Lower leg skin (tissue), 4 donors: Measurements from ENCODE around the gene MRPL41. TPM values are rescaled to one million over a fixed set of nuclear protein-coding genes. Genes with fewer than 3 reads are reported as not detected.

Experiments used
- DNase-seq, 2 donors: peaks; one replicate each; pipeline ENCODE4 v3.0.0-alpha.2; 2019; ENCODE audit warnings: low spot score in 2 of 2
- H3K4me3 ChIP-seq: fragments of 200-600 bp; sonication (generic); 2 replicates; pipeline ENCODE4 v1.5.1; 2017; ENCODE audit warnings: mild to moderate bottlenecking, low read depth; ENCODE audit not compliant: poor library complexity, severe bottlenecking
- CTCF ChIP-seq, 3 donors: fragments of 450-650 bp; IDR thresholded peaks; one replicate each; pipeline ENCODE4 v1.5.1; 2016; ENCODE audit warnings: antibody characterized with exemption in 3 of 3, mild to moderate bottlenecking in 3 of 3, moderate library complexity in 2 of 3
- POLR2A ChIP-seq, 2 donors: fragments of 450-650 bp; IDR thresholded peaks; one replicate each; pipeline ENCODE4 v1.6.1; 2016 to 2017; ENCODE audit warnings: antibody characterized with exemption in 2 of 2, mild to moderate bottlenecking in 1 of 2, moderate library complexity in 1 of 2
- WGBS, 2 donors: methylation state at CpG; one replicate each; pipeline ENCODE4 v1.1.5; 2018; 5-methylcytosine and 5-hydroxymethylcytosine counted together
- intact Hi-C: fragments of 100-400 bp; cut with DNase I; formaldehyde crosslinking; loops from one replicate; pipeline ENCODE4 v1.15.0; 2023; ENCODE audit warnings: low total_unique reads
- total RNA-seq, 4 donors: library from RNA; depleted of rRNA; stranded (reverse); fragments of >200 nt; gene quantifications; one replicate each; pipeline ENCODE4 v1.1.0, GENCODE V29; 2016

MRPL41 gene
- total RNA-seq, 4 donors from 2014 or later, result 54.6 to 61.8 (median 58.5) TPM

GRCh38 chr9:137575364-137575715, 23.7 kb downstream of the MRPL41 start:
- TF ChIP-seq CTCF (IDR thresholded peaks at IDR 0.05), result no peak
- TF ChIP-seq POLR2A (IDR thresholded peaks at IDR 0.05), result no peak
- no peak overlapping the region for H3K4me3 ChIP-seq
- intact Hi-C loops, result no loop called here
- WGBS, 2 donors, result 38 to 66% methylated on average over 9 of the region's 9 CpGs
- no peak for DNase-seq

GRCh38 chr9:137575716-137576411, 24.2 kb downstream of the MRPL41 start:
- intact Hi-C loops, result no loop called here
- DNase-seq, result no peak
- no peak overlapping the region for H3K4me3 ChIP-seq
- 76 to 81% methylated on average over 12 of the region's 12 CpGs for WGBS, 2 donors
- TF ChIP-seq CTCF (IDR thresholded peaks at IDR 0.05), result no peak
- no peak for TF ChIP-seq POLR2A (IDR thresholded peaks at IDR 0.05)

- WGBS, 2 donors, result 3 to 4% methylated on average over 27 to 45 of the region's 82 CpGs
- H3K4me3 ChIP-seq, result peak within 1 kb of the TSS; percentile 83
- no peak for TF ChIP-seq POLR2A (IDR thresholded peaks at IDR 0.05)
- TF ChIP-seq CTCF (IDR thresholded peaks at IDR 0.05), result peak in 1 of 3 donors; percentile 73
- DNase-seq, result peak; percentile 87 to 98
- intact Hi-C loops, result no loop called here
Observed at GRCh38 chr9:137578518-137579258, 27.0 kb downstream of the MRPL41 start, which contains the start of gene DPH7. TSS of gene DPH7 (minus strand) at chr9:137578925. CDS start at chr9:137578777, 148 bp downstream.

GRCh38 chr9:137579259-137579604, 27.6 kb downstream of the MRPL41 start:
- intact Hi-C loops, result no loop called here
- no peak overlapping the region for H3K4me3 ChIP-seq
- 26 to 36% methylated on average over 7 to 10 of the region's 19 CpGs for WGBS, 2 donors
- no peak for DNase-seq
- TF ChIP-seq POLR2A (IDR thresholded peaks at IDR 0.05) (no peak), CTCF (IDR thresholded peaks at IDR 0.05) (no peak)

- DNase-seq, result no peak
- H3K4me3 ChIP-seq, result no peak overlapping the region
- intact Hi-C loops, result no loop called here
- 87% methylated on average over 21 to 23 of the region's 23 CpGs for WGBS, 2 donors
- TF ChIP-seq CTCF (IDR thresholded peaks at IDR 0.05) (no peak), POLR2A (IDR thresholded peaks at IDR 0.05) (no peak)
Observed at GRCh38 chr9:137580209-137580953, 28.7 kb downstream of the MRPL41 start.
